GM19324 (cell line): ENCODE data around the gene PCDHA5.
"Not testable (repeated sequence)": the region's sequence is repeated elsewhere in the genome, so short reads cannot be mapped to it uniquely, and the experiment has no call there.

Experiments used
- ATAC-seq: cut with Tn5 transposase; IDR thresholded peaks from one replicate; pipeline ENCODE4 v1.9.1; 2021; ENCODE audit warnings: mild to moderate bottlenecking, moderate library complexity; ENCODE audit not compliant: unreplicated experiment, low FRiP score

PCDHA5 gene

DNA sequence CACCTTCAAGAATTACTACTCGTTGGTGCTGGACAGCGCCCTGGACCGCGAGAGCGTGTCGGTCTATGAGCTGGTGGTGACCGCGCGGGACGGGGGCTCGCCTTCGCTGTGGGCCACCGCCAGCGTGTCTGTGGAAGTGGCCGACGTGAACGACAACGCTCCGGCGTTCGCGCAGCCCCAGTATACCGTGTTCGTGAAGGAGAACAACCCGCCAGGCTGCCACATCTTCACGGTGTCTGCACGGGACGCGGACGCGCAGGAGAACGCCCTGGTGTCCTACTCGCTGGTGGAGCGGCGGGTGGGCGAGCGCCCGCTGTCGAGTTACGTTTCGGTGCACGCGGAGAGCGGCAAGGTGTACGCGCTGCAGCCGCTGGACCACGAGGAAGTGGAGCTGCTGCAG is 1.6 kb downstream of the PCDHA5 start:
- ATAC-seq, result not testable (repeated sequence)

DNA sequence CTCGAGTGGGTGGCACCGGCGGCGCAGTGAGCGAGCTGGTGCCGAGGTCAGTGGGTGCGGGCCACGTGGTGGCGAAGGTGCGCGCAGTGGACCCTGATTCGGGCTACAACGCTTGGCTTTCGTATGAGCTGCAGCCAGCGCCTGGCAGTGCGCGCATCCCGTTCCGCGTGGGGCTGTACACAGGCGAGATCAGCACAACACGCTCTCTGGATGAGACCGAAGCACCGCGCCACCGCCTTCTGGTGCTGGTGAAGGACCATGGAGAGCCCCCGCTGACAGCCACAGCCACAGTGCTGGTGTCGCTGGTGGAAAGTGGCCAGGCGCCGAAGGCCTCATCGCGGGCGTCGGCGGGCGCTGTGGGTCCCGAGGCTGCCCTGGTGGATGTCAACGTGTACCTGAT is 2.1 kb downstream of the PCDHA5 start:
- no peak for ATAC-seq

DNA sequence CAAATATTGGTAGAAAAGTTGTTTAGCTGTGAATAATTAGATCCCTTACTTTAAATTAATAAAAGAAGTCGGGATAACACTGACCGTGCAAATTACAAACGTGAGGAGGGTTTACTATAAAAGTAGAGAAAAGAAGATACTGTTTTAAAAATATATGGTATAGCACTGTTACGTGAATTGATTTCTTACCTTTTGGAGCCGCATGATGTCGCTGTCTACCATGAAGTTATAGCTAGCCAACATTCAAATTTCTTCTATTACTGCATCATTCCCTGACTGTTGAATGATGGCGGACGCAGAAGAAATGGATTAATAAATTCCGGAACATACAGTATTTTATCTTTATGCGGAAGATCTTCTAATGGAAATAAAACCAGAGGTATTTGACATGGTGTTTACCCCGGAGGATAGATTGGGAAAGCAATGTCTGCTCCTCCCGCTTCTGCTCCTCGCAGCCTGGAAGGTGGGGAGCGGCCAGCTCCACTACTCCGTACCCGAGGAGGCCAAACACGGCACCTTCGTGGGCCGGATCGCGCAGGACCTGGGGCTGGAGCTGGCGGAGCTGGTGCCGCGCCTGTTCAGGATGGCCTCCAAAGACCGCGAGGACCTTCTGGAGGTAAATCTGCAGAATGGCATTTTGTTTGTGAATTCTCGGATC is 6.4 kb downstream of the PCDHA5 start, which contains the start of gene PCDHA6:
Gene PCDHA6, plus strand, starts transcription at position 257 of the 658 bp plus-strand sequence. Its CDS starts 132 bp downstream, at position 389.
- no peak for ATAC-seq

DNA sequence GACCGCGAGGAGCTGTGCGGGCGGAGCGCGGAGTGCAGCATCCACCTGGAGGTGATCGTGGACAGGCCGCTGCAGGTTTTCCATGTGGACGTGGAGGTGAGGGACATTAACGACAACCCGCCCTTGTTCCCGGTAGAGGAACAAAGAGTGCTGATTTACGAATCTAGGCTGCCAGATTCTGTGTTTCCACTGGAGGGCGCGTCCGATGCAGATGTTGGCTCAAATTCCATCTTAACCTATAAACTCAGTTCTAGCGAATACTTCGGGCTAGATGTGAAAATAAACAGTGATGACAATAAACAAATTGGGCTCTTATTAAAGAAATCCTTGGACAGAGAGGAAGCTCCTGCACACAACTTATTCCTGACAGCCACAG is 6.9 kb downstream of the PCDHA5 start:
- no peak for ATAC-seq

DNA sequence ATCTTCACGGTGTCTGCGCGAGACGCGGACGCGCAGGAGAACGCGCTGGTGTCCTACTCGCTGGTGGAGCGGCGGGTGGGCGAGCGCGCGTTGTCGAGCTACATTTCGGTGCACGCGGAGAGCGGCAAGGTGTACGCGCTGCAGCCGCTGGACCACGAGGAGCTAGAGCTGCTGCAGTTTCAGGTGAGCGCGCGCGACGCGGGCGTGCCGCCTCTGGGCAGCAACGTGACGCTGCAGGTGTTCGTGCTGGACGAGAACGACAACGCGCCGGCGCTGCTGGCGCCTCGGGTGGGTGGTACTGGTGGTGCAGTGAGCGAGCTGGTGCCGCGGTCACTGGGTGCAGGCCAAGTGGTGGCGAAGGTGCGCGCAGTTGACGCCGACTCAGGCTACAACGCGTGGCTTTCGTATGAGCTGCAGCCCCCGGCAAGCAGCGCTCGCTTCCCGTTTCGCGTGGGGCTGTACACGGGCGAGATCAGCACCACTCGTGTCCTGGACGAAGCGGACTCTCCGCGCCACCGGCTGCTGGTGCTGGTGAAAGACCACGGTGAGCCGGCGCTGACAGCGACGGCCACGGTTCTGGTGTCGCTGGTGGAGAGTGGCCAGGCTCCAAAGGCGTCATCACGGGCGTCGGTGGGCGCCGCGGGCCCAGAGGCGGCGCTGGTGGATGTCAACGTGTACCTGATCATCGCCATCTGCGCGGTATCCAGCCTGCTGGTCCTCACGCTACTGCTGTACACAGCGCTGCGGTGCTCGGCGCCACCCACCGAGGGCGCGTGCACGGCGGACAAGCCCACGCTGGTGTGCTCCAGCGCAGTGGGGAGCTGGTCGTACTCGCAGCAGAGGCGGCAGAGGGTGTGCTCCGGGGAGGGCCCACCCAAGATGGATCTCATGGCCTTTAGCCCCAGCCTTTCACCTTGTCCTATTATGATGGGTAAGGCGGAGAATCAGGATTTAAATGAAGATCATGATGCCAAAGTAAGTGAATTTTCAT is 8.4 kb downstream of the PCDHA5 start:
- ATAC-seq, result not testable (repeated sequence)

DNA sequence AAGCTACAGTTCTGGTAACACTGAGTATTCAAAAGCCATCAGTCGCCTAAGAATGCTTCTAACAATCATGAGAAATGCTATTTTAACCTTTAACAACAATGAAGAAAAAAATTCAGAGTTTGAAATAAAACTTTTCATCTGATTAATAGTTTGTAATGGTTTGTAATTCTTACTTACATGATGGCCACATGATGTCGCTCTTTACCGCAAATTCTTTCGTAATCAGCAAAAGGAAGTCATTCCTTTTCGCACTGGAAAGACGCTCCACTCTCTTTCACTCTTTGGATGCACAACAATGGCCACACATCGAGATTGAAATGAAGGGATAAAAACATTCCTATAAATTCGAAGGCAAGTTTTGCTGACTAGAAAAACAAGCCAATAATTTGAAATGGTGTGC is 12.6 kb downstream of the PCDHA5 start, which contains the start of gene PCDHA7:
Gene PCDHA7, plus strand, starts transcription at position 277 of the 400 bp plus-strand sequence. Its CDS starts 115 bp downstream, at position 392.
- ATAC-seq, result no peak

DNA sequence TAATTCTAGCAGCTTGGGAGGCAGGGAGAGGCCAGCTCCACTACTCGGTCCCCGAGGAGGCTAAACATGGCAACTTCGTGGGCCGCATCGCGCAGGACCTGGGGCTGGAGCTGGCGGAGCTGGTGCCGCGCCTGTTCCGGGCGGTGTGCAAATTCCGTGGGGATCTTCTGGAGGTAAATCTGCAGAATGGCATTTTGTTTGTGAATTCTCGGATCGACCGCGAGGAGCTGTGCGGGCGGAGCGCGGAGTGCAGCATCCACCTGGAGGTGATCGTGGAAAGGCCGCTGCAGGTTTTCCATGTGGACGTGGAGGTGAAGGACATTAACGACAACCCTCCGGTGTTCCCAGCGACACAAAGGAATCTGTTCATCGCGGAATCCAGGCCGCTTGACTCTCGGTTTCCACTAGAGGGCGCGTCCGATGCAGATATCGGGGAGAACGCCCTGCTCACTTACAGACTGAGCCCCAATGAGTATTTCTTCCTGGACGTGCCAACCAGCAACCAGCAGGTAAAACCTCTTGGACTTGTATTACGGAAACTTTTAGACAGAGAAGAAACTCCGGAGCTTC is 13.1 kb downstream of the PCDHA5 start:
- ATAC-seq, result not testable (repeated sequence)

DNA sequence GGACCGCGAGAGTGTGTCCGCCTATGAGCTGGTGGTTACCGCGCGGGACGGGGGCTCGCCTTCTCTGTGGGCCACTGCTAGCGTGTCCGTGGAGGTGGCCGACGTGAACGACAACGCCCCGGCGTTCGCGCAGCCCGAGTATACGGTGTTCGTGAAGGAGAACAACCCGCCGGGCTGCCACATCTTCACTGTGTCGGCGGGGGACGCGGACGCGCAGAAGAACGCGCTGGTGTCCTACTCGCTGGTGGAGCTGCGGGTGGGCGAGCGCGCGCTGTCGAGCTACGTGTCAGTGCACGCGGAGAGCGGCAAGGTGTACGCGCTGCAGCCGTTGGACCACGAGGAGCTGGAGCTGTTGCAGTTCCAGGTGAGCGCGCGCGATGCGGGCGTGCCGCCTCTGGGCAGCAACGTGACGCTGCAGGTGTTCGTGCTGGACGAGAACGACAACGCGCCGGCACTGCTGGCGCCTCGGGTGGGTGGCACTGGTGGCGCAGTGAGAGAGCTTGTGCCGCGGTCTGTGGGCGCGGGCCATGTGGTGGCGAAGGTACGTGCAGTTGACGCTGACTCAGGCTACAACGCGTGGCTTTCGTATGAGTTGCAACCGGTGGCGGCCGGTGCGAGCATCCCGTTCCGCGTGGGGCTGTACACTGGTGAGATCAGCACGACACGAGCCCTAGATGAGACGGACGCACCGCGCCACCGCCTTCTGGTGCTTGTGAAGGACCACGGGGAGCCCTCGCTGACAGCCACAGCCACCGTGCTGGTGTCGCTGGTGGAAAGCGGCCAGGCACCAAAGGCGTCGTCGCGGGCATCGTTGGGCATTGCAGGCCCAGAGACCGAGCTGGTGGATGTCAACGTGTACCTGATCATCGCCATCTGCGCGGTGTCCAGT is 14.5 kb downstream of the PCDHA5 start:
- ATAC-seq, result no peak

DNA sequence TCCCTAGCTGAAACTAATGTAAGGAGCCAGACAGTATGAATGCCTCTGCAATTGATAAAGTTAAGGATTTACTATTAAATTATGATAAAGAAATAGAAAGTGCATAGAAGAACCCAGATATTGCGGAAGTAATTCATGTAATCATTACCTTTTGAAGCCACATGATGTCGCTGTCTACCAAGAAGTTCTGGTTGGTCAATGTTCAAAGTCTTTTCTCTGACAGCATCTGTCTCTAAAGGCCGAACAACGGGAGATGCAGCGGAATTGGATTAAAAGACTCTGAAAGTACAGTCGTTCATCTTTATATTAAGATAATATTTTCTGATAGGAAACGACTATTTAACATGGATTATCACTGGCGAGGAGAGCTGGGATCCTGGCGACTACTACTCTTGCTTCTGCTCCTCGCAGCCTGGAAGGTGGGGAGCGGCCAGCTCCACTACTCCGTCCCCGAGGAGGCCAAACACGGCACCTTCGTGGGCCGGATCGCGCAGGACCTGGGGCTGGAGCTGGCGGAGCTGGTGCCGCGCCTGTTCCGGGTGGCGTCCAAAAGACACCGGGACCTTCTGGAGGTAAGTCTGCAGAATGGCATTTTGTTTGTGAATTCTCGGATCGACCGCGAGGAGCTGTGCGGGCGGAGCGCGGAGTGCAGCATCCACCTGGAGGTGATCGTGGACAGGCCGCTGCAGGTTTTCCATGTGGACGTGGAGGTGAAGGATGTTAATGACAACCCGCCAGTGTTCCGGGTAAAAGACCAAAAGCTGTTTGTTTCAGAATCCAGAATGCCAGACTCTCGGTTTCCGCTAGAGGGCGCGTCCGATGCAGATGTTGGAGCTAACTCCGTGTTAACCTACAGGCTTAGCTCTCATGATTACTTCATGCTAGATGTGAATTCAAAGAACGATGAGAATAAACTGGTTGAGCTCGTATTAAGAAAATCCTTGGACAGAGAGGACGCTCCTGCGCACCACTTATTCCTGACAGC is 19.9 kb downstream of the PCDHA5 start, which contains the start of gene PCDHA8:
Gene PCDHA8, plus strand, starts transcription at position 210 of the 985 bp plus-strand sequence. Its CDS starts 135 bp downstream, at position 345.
- no peak for ATAC-seq

DNA sequence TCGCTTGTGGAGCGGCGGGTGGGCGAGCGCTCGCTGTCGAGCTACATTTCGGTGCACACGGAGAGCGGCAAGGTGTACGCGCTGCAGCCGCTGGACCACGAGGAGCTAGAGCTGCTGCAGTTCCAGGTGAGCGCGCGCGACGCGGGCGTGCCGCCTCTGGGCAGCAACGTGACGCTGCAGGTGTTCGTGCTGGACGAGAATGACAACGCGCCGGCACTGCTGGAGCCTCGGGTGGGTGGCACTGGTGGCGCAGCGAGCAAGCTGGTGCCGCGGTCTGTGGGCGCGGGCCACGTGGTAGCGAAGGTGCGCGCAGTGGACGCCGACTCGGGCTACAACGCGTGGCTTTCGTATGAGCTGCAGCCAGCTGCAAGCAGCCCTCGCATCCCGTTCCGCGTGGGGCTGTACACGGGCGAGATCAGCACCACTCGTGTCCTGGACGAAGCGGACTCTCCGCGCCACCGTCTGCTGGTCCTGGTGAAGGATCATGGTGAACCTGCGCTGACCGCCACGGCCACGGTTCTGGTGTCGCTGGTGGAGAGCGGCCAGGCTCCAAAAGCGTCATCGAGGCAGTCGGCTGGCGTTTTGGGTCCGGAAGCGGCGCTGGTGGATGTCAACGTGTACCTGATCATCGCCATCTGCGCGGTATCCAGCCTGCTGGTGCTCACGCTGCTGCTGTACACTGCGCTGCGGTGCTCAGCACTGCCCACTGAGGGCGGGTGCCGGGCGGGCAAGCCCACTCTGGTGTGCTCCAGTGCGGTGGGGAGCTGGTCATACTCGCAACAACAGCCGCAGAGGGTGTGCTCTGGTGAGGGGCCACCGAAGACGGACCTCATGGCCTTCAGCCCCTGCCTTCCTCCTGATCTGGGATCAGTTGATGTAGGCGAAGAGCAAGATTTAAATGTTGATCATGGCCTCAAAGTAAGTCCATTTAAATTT is 21.7 kb downstream of the PCDHA5 start:
- ATAC-seq, result no peak

DNA sequence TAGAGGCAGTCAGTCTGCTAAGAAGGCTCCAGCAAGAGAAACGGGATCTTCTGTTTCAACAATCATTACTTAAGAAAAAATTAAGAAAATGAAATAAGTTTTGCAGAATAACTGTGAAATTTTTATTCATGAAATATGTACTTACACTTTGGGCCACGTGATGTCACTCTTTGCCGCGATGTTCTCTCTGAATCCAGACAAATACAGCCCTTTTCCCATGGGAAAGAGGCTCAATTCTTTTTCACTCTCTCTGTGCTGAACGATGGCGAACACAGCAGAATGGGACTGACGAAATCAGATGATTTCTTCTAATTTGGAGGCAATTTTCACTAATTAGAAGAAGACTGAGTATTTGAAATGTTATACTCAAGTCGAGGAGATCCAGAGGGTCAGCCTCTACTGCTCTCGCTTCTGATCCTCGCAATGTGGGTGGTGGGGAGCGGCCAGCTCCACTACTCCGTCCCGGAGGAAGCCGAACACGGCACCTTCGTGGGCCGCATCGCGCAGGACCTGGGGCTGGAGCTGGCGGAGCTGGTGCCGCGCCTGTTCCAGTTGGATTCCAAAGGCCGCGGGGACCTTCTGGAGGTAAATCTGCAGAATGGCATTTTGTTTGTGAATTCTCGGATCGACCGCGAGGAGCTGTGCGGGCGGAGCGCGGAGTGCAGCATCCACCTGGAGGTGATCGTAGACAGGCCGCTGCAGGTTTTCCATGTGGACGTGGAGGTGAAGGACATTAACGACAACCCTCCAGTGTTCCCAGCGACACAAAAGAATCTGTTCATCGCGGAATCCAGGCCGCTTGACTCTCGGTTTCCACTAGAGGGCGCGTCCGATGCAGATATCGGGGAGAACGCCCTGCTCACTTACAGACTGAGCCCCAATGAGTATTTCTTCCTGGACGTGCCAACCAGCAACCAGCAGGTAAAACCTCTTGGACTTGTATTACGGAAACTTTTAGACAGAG is 27.0 kb downstream of the PCDHA5 start, which contains the start of gene PCDHA9:
Gene PCDHA9, plus strand, starts transcription at position 244 of the 964 bp plus-strand sequence. Its CDS starts 114 bp downstream, at position 358.
- not testable (repeated sequence) for ATAC-seq

DNA sequence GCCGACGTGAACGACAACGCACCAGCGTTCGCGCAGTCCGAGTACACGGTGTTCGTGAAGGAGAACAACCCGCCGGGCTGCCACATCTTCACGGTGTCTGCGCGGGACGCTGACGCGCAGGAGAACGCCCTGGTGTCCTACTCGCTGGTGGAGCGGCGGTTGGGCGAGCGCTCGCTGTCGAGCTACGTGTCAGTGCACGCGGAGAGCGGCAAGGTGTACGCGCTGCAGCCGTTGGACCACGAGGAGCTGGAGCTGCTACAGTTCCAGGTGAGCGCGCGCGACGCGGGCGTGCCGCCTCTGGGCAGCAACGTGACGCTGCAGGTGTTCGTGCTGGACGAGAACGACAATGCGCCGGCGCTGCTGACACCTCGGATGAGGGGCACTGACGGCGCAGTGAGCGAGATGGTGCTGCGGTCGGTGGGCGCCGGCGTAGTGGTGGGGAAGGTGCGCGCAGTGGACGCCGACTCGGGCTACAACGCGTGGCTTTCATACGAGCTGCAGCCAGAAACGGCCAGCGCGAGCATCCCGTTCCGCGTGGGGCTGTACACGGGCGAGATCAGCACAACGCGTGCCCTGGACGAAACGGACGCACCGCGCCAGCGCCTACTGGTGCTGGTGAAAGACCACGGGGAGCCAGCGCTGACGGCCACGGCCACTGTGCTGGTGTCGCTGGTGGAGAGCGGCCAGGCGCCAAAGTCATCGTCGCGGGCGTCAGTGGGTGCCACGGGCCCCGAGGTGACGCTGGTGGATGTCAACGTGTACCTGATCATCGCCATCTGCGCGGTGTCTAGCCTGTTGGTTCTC is 28.6 kb downstream of the PCDHA5 start:
- not testable (repeated sequence) for ATAC-seq

DNA sequence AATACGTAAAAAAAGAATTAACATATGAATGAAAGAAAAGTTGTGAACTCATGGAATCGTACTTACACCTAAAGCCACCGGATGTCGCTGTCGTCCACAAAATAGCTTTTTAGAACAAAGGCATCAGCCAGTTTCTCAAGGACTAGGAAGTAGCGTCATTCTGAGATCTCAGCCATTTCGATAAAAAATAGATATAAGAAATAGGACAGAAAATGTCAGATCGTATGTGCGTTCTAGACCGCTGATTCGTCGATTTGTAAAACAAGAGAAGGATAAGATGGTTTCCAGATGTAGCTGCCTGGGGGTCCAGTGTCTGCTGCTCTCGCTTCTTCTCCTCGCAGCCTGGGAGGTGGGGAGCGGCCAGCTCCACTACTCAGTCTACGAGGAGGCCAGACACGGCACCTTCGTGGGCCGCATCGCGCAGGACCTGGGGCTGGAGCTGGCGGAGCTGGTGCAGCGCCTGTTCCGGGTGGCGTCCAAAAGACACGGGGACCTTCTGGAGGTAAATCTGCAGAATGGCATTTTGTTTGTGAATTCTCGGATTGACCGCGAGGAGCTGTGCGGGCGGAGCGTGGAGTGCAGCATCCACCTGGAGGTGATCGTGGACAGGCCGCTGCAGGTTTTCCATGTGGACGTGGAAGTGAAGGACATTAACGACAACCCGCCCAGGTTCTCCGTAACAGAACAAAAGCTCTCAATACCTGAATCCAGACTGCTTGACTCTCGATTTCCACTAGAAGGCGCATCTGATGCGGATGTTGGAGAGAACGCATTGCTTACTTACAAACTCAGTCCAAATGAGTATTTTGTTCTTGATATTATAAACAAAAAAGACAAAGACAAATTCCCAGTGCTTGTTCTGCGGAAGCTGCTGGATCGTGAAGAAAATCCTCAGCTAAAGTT is 34.6 kb downstream of the PCDHA5 start, which contains the start of gene PCDHA10:
Gene PCDHA10, plus strand, starts transcription at position 126 of the 903 bp plus-strand sequence. Its CDS starts 152 bp downstream, at position 278.
- no peak for ATAC-seq
